Measurements from ENCODE around the gene NKTR.
A peak's percentile ranks its signal among the peaks of the same experiment; 100 is the strongest.
"Not testable (repeated sequence)": the region's sequence is repeated elsewhere in the genome, so short reads cannot be mapped to it uniquely, and the experiment has no call there.

Gene NKTR

DNA sequence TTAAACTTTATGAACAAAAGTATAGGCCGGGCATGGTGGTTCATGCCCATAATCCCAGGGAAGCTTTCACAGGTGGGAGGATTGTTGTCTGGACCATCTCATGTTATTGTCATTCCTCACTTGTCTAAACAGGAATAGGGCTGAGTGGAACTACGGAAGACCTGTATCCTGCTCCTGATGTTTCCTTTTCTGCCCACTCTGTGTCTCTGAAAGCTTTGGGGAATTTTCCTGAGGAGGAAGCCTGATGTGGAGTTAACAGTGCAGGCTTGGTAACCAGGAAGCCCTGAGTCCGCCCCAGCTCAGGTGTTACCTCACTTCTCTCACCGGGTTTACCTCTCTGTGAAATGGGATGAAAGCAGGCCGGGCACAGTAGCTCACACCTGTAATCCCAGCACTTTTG, 11.9 kb upstream of the NKTR start:
- no peak overlapping the region for H3K27ac Mint-ChIP-seq
- H3K9me3 Mint-ChIP-seq = no peaks in the 10 kb centered on the region
- H3K27me3 Mint-ChIP-seq = no peaks in the 10 kb centered on the region
- peaks cover 13% of the 10 kb centered on the region for H3K4me1 Mint-ChIP-seq
- no peak overlapping the region for H3K4me3 Mint-ChIP-seq
- peaks cover 2% of the 10 kb centered on the region for H3K36me3 Mint-ChIP-seq

DNA sequence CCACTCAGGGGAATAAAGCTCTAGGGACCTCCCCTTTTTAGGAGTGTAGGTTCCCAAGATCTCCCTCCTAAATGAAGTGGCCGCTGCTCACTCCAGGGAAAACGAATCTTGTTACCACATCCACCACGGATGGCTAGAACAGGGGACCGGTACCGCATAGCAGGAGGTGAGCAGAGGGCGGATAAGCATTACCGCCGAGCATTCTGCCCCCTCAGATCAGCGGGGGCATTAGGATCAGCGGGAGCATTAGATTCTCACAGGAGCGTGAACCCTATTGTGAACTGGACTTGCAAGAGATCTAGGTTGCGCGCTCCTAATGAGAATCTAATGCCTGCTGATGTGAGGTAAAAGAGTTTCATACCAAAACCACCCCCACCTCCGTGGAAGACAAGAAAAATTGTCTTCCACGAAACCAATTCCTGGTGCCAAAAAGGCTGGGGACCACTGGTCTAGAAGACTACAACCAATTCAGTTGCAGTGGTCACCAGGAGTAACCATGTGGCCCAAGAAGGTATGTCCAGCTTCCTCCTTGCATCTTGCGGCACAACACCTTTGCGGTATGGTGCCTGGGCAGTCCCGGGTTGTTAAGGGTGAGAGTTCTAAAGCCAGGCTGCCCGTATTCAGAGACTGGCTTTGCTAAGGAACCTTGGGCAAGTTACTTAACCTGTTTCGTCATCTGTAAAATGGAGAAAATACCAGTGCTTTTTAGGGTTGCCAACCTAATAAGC, 10.9 kb upstream of the NKTR start:
- Mint-ChIP-seq H3K9me3 (no peaks in the 10 kb centered on the region), H3K27ac (no peak overlapping the region), H3K36me3 (peaks cover 7% of the 10 kb centered on the region), H3K4me1 (peaks cover 20% of the 10 kb centered on the region), H3K4me3 (peak overlapping the region; percentile 93), H3K27me3 (no peaks in the 10 kb centered on the region)

DNA sequence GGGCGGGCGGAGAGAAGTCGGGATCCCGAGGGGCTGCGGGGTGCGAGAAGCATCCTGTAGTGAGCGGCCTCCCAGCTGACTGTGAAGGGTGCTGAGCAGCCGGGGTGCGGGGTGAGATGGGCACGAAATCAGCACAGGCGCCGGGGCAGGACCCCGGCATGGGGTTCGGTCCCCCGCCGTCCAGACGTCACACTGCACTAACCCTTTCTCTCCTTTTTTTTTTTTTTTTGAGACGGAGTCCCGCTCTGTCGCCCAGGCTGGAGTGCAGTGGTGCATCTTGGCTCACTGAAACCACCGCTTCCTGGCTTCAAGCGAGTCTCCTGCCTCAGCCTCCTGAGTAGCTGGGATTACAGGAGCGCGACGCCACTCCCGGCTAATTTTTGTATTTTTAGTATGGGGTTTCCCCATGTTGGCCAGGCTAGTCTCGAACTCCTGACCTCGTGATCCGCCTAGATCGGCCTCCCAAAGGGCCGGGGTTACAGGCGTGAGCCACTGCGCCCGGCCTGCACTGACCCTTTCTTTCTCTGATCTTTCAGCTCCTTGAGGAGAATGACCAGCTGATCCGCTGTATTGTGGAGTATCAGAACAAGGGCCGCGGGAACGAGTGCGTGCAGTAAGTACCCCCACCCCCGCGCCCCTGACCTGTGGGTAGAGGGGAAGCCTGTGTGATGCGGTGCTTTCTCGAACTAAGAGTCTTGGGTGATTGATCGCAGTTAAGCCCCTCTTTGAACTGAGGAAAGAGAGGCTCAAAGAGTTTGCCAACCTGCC, 9.3 kb upstream of the NKTR start:
- H3K27ac Mint-ChIP-seq = peak overlapping the region; percentile 44
- peak overlapping the region; percentile 93 for H3K4me3 Mint-ChIP-seq
- H3K4me1 Mint-ChIP-seq = peaks cover 20% of the 10 kb centered on the region
- no peaks in the 10 kb centered on the region for H3K9me3 Mint-ChIP-seq
- peaks cover 7% of the 10 kb centered on the region for H3K36me3 Mint-ChIP-seq
- H3K27me3 Mint-ChIP-seq = no peaks in the 10 kb centered on the region

DNA sequence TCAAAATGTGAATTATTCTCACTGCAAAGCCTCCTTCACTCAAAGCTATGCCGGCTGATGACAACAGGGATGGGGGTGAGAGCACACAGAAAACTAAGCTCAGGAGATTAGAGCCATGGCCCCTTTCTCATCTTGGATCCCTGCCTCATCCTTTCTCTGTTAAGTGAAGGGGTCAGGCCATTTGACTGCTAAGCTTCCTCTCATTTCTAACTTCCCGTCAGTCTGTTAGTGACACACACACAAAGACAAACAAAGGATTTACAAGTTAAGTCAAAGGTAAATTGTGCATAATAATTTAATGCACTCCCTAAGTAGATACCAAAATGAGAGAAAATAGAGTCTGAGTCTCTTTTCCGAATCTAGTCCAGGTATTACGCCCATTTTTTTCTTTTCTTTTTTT, 8.7 kb upstream of the NKTR start:
- no peak overlapping the region for H3K27ac Mint-ChIP-seq
- peaks cover 7% of the 10 kb centered on the region for H3K36me3 Mint-ChIP-seq
- peak overlapping the region; percentile 69 for H3K4me3 Mint-ChIP-seq
- H3K27me3 Mint-ChIP-seq = no peaks in the 10 kb centered on the region
- H3K9me3 Mint-ChIP-seq = no peaks in the 10 kb centered on the region
- peaks cover 20% of the 10 kb centered on the region for H3K4me1 Mint-ChIP-seq

DNA sequence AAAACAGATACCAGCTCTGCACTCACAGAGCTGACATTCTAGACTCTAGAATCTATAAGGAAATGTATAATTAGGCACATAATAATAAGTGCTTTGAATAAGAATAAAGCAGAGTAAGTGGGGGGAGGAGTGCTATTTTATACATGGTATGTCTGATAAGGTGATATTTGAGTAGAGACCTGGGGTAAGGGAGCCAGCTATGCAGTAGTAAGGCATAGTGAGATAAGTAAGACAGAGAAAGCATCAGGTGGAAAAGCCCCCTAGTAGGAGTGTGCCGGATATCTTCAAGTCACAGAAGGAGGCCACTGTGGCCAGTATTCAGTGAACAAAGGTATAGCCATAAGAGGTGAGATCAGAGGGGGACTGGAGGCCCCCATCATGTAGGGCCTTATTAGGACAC, 6.9 kb upstream of the NKTR start:
- no peaks in the 10 kb centered on the region for H3K9me3 Mint-ChIP-seq
- peak overlapping the region; percentile 4 for H3K27ac Mint-ChIP-seq
- H3K36me3 Mint-ChIP-seq = peaks cover 7% of the 10 kb centered on the region
- no peaks in the 10 kb centered on the region for H3K27me3 Mint-ChIP-seq
- H3K4me3 Mint-ChIP-seq = no peak overlapping the region
- H3K4me1 Mint-ChIP-seq = peaks cover 27% of the 10 kb centered on the region

DNA sequence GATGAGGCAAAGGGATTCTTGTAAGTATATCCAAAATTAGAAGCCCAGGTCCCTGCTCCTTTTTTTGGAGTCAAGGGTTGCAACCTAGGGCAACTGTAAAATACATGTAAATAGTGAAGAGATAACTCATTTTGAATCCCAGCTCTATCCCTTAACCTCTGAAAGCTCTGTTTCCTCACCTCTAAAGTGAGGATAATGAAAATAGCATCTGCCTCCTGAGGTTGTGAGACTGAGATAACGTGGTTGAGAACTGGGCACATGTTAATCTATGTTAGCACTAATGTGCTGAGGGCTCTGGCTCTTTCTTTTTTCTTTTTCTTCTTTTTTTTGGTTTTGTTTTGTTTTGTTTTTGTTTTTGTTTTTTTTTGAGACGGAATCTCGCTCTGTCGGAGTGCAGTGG, 4.8 kb upstream of the NKTR start:
- Mint-ChIP-seq H3K27me3 (no peaks in the 10 kb centered on the region), H3K9me3 (no peaks in the 10 kb centered on the region), H3K36me3 (peaks cover 7% of the 10 kb centered on the region), H3K27ac (no peak overlapping the region), H3K4me3 (no peak overlapping the region), H3K4me1 (peaks cover 28% of the 10 kb centered on the region)

DNA sequence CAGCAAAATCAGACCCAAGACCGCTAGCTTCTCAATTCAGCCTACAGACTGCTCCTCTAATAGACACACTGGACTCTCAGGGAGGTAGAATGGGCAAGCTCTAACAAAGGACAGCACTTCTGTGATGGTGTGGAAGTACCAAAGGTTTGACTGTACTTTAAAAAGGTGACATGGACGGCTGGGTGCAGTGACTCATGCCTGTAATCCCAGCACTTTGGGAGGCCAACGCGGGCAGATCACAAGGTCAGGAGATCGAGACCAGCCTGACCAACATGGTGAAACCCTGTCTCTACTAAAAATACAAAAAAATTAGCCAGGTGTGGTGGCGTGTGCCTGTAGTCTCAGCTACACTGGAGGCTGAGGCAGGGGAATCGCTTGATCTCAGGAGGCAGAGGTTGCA, 3.4 kb upstream of the NKTR start:
- H3K9me3 Mint-ChIP-seq, H3K27ac Mint-ChIP-seq, H3K36me3 Mint-ChIP-seq: not testable (repeated sequence)

DNA sequence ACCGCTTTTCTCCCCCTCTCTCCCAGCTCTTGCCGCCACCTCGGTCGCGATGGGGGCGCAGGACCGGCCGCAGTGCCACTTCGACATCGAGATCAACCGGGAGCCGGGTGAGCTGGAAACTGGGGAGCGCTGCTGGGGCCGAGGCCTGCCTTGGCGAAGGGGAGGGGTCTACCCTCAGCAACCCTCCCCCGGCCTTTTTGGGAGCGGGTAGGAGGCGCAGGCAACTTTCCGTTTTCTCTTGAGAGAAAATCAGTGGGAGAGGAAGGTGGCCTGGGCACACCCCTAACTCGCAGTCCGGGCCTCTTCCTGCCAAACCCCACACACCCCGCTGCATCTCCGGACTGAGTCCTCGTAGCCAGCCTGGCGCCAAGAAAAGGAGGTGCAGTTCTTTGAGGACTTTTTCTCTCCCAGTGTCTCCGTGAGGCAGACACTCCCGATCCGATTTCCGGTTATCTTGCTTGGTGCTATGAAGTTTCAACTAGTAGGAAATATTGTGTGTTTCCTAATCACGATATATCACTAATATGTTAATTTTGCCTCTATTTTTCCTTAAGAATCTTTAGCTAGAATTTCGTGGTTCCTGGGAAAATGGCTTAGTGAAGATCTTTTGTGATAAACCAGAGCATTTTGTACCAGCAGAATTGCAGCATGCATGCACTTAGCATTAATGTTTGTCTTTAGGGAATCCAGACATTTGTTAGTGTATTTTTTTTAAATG, 631 bp downstream of the NKTR start:
- Mint-ChIP-seq H3K27ac (peak overlapping the region; percentile 94), H3K9me3 (no peaks in the 10 kb centered on the region), H3K36me3 (peaks cover 14% of the 10 kb centered on the region), H3K4me1 (peaks cover 50% of the 10 kb centered on the region), H3K27me3 (no peaks in the 10 kb centered on the region), H3K4me3 (peak overlapping the region; percentile 89)

More for the DNA sequence above, 3.4 kb upstream of the NKTR start:
- not testable (repeated sequence) for H3K4me3 Mint-ChIP-seq, H3K27me3 Mint-ChIP-seq
- peaks cover 33% of the 10 kb centered on the region for H3K4me1 Mint-ChIP-seq

DNA sequence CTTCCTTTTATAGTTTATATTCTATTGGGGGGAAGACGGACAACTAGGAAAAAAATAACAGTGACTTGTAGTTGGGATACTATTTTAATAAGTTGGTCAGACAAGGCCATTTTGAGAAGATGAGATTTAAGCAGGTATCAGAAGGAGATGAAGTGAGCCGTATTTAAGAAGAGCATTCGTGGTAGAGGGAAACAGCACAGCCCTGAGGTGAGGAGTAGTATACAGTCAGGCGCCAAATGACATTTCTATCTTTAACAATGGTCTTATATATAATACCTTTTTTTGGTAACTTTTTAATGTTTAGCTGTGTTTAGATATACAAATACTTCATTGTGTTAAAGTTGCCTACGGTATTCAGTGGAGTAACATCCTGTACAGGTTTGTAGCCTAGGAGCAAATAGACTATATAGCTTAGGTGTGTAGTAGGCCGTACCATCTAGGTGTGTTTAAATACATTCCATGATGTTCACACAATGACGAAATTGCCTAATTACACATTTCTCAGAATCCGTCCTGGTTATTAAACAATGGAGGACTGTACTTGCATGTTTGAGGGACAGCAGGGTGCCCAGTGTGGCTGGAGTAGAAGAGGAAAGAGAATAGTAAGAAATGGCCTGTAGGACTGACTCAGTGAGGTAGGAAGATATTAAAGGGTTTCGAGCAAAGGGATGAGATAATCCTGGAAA, 1.6 kb downstream of the NKTR start:
- peaks cover 16% of the 10 kb centered on the region for H3K36me3 Mint-ChIP-seq
- H3K27me3 Mint-ChIP-seq = no peaks in the 10 kb centered on the region
- H3K9me3 Mint-ChIP-seq = no peaks in the 10 kb centered on the region
- peak overlapping the region; percentile 89 for H3K4me3 Mint-ChIP-seq
- peak overlapping the region; percentile 94 for H3K27ac Mint-ChIP-seq
- H3K4me1 Mint-ChIP-seq = peaks cover 56% of the 10 kb centered on the region

DNA sequence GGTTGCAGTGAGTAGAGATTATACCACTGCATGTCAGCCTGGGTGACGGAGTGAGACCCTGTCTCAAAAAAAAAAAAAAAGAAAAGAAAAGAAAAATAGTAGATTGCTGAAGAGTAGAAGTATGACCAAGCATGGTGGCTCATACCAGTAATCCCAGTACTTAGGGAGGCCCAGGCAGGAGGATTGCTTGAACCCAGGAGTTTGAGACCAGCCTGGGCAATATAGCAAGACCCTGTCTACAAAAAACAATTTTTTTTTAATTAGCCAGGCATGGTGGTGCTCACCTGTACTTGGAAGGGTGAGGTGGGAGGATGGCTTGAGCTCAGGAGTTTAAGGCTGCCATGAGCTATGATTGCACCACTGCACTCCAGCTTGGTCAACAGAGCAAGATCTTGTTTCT, 2.5 kb downstream of the NKTR start:
- Mint-ChIP-seq H3K27me3 (no peaks in the 10 kb centered on the region), H3K27ac (no peak overlapping the region), H3K36me3 (peaks cover 20% of the 10 kb centered on the region), H3K4me1 (peaks cover 61% of the 10 kb centered on the region), H3K9me3 (no peaks in the 10 kb centered on the region), H3K4me3 (no peak overlapping the region)

DNA sequence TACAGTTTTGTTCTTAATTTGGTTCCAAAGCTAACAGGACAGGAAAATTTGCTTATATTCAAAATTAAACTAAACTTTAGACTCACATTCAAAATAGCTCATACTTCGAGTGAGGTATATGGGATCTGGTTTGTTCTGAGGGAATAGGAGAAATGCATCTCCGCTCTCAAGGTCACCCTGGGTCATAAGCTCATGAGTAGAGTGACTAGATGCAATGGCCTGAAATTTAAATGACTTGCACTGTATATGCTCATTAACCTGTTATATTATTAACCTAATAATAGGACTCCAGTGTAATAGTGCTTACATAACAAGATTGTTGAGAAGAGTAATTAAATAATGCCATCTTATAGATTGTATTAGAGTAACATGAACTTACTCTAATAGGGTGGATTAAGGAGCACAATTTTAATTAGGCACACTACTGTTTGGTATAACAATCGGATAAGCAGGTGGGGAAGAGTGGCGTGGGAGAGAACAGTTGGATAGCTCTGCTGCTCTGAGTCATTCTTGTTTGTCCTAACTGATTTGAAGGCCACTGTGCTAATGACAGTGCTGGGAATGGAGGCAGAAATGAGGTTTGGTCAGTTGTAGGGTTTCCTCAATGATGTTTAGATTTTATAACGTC, 5.2 kb downstream of the NKTR start:
- Mint-ChIP-seq H3K27ac (no peak overlapping the region), H3K4me3 (no peak overlapping the region), H3K9me3 (no peaks in the 10 kb centered on the region), H3K27me3 (no peaks in the 10 kb centered on the region), H3K36me3 (peaks cover 27% of the 10 kb centered on the region), H3K4me1 (peaks cover 71% of the 10 kb centered on the region)

DNA sequence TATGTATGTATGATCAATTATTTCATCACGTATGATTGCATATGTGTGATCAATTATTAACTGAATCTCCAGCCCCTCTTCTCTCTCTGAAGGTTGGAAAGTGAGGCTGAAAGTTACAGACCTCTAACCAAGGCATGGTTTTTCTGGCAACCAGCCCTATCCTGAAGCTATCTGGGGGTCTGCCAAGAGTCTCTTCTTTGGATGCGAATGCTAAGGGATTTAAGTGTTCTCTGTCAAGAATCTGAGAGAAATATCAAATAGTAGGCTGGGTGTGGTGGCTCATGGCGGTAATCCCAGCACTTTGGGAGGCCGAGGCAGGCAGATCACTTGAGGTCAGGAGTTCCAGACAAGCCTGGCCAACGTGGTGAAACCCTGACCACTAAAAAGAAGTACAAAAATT, 8.1 kb downstream of the NKTR start:
- Mint-ChIP-seq H3K36me3 (peaks cover 24% of the 10 kb centered on the region), H3K27ac (peak overlapping the region; percentile 89), H3K9me3 (no peaks in the 10 kb centered on the region), H3K4me3 (no peak overlapping the region), H3K4me1 (peaks cover 88% of the 10 kb centered on the region), H3K27me3 (no peaks in the 10 kb centered on the region)

DNA sequence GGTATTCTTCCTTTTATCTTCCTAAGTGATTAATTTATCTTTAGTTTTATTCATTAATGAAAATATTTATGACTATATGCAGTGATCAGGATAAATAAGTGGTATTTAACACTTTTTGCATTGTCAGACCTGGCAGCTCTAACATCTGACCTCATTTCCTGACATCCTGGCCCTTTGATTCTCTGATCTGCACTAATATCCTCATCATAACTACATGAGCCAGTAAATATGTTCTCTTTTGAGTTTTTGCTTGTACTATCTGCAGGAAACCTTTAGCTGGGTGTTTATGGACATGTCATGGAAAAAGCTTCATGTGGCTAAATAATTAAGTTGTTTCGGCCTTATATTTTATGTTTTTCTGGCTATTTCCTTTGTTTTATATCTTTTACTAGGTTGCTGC, 10.5 kb downstream of the NKTR start:
- peak overlapping the region; percentile 23 for H3K27ac Mint-ChIP-seq
- peaks cover 17% of the 10 kb centered on the region for H3K36me3 Mint-ChIP-seq
- H3K27me3 Mint-ChIP-seq = no peaks in the 10 kb centered on the region
- no peaks in the 10 kb centered on the region for H3K9me3 Mint-ChIP-seq
- H3K4me3 Mint-ChIP-seq = no peak overlapping the region
- peaks cover 83% of the 10 kb centered on the region for H3K4me1 Mint-ChIP-seq

DNA sequence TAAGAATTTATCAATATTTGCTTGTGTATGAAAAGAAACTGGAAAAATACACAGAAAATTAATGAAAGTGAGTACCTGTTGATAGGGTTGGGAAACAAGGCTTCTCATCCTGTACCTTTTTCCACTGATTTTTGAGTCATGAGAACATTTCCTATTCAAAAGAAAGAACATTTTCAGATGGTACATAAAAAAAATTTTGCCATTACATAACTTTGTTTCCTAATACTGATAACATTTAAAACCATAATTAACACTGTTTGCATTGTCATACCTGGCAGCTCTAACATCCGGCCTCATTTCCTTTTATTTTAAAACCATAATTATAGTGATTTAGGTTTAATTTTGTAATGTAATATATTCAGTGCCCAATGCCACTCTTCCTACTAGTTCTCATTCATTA, 11.7 kb downstream of the NKTR start:
- H3K27me3 Mint-ChIP-seq = no peaks in the 10 kb centered on the region
- peak overlapping the region; percentile 35 for H3K27ac Mint-ChIP-seq
- no peaks in the 10 kb centered on the region for H3K9me3 Mint-ChIP-seq
- no peak overlapping the region for H3K4me3 Mint-ChIP-seq
- peaks cover 84% of the 10 kb centered on the region for H3K4me1 Mint-ChIP-seq
- H3K36me3 Mint-ChIP-seq = peaks cover 18% of the 10 kb centered on the region

DNA sequence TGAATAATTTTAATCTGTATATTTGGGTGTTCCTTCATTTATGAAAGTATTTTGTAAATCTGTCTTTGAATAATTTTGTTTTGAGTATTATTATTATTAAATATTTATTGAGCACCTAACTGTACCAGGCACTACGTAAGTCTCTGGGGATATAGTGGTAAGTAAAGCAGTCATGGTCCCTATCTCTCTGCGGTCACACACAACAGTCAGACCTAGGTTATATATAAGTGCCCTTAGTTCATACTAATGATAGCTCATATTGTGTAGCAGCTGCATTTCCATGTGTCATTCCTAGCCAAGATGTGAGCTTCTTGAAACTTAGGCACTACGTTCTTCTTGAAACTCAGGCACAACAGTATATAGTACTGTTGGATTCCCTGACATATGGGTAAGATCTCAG, 12.4 kb downstream of the NKTR start:
- Mint-ChIP-seq H3K4me3 (no peak overlapping the region), H3K4me1 (peaks cover 79% of the 10 kb centered on the region), H3K9me3 (no peaks in the 10 kb centered on the region), H3K36me3 (peaks cover 14% of the 10 kb centered on the region), H3K27me3 (no peaks in the 10 kb centered on the region), H3K27ac (peak overlapping the region; percentile 27)
